Large intestine (tissue), 3 donors: ENCODE measurements around the gene HOXC10. TPM values are rescaled to one million over a fixed set of nuclear protein-coding genes. Genes with fewer than 3 reads are reported as not detected.

Experiments used
- DNase-seq, 2 donors: peaks; one replicate each; pipeline versions ENCODE4 v3.0.0 to v3.0.0-alpha.2; 2013
- H3K27ac ChIP-seq: one replicate; pipeline ENCODE4 v1.5.1; 2013; ENCODE audit warnings: low read length
- H3K27me3 ChIP-seq: 2 replicates; pipeline ENCODE4 v1.6.1; 2013; ENCODE audit warnings: low read length; ENCODE audit not compliant: control insufficient read depth, insufficient read depth
- H3K36me3 ChIP-seq: 2 replicates; pipeline ENCODE4 v1.6.1; 2013; ENCODE audit warnings: low read length; ENCODE audit not compliant: control insufficient read depth, insufficient read depth
- H3K4me1 ChIP-seq: one replicate; pipeline ENCODE4 v1.6.1; 2013; ENCODE audit warnings: low read length; ENCODE audit not compliant: control insufficient read depth, insufficient read depth
- H3K4me3 ChIP-seq: one replicate; pipeline ENCODE4 v1.5.1; 2013; ENCODE audit warnings: low read length
- H3K9me3 ChIP-seq: one replicate; pipeline ENCODE4 v1.6.1; 2013; ENCODE audit warnings: mild to moderate bottlenecking, low read depth, low read length, moderate library complexity; ENCODE audit not compliant: control insufficient read depth
- WGBS: methylation state at CpG from one replicate; pipeline ENCODE4 v1.1.5; 2013; ENCODE audit warnings: low lambda C conversion rate; ENCODE audit not compliant: insufficient coverage; 5-methylcytosine and 5-hydroxymethylcytosine counted together
- polyA plus RNA-seq: library from polyadenylated mRNA; unstranded; fragments of 120-200 nt; gene quantifications from one replicate; pipeline ENCODE4 v1.2.1, GENCODE V29; 2013

The HOXC10 gene
- polyA plus RNA-seq, 1 donor = 0.19 TPM

DNA sequence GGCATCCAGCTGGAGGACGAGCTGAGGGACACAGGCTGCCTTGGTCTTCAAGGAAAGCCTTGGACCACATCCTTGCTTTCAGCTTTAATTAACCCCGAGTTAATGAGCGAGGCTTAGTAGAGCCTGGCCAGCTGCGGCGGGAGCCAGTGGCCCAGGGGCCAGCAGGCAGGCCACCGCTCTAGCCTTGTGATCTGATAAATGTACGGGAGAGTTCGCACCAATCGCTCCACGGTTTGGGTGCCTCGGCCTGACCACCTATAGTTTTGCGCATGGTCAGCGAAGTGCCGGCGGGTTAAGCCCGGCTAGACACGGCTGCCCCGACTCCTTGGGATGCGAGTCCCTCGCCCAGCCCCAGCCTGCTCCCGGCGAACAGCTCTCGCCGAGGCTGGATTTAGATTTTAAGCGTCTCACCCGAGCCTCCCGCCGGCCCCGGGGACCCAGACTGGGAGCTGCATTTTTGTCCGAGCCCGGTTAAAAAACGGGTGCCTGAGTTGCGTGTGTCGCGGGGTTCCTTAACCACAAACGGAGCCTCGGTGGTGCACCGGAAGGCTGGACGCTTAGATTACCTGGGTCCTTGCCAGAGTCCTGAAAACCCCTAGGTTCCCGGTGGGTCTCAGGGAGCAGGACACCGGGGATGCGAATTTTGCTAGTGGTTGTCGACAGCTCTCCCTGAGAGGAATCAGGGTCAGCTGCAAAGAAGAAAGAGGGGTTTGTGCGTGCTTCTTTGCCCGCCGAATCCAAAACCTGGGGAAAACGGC, 33.2 kb upstream of the HOXC10 start:
- H3K36me3 ChIP-seq = no peaks in the 10 kb centered on the region
- H3K4me3 ChIP-seq = no peak overlapping the region
- no peak for DNase-seq
- WGBS = no CpG with 5 or more reads among the region's 47 CpGs
- H3K9me3 ChIP-seq = peaks cover 20% of the 10 kb centered on the region
- peaks cover 98% of the 10 kb centered on the region for H3K27me3 ChIP-seq
- no peaks in the 10 kb centered on the region for H3K4me1 ChIP-seq
- no peak overlapping the region for H3K27ac ChIP-seq

DNA sequence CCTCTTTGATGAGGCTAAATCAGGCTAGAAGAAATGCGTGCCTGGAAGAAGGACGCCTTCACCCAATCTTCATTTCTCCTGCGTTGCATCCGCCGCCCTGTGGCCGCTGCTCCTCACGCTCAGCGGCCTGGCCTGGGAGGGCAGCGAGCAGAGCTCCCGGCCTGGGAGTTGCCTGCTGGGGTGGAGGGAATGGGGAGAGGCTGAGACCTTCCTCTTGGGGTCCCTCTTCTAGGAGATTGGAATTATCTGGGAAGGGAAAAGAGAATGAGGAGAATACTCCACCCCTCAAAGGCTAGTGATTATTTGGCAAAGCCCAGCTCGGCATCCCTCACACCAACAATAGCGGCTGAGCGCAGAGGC, 32.6 kb upstream of the HOXC10 start:
- no peak overlapping the region for H3K4me3 ChIP-seq
- peaks cover 99% of the 10 kb centered on the region for H3K27me3 ChIP-seq
- DNase-seq = no peak
- H3K27ac ChIP-seq = no peak overlapping the region
- peaks cover 20% of the 10 kb centered on the region for H3K9me3 ChIP-seq
- no CpG with 5 or more reads among the region's 13 CpGs for WGBS
- no peaks in the 10 kb centered on the region for H3K4me1 ChIP-seq
- no peaks in the 10 kb centered on the region for H3K36me3 ChIP-seq

- H3K27ac ChIP-seq = no peak overlapping the region
- H3K9me3 ChIP-seq = peaks cover 20% of the 10 kb centered on the region
- no peak for DNase-seq
- no peaks in the 10 kb centered on the region for H3K36me3 ChIP-seq
- H3K27me3 ChIP-seq = peaks cover 99% of the 10 kb centered on the region
- H3K4me3 ChIP-seq = no peak overlapping the region
- no peaks in the 10 kb centered on the region for H3K4me1 ChIP-seq
- WGBS = 11% methylated on average over 8 of the region's 38 CpGs
Observed at GRCh38 chr12:53952871-53953734, 31.8 kb upstream of the HOXC10 start.

DNA sequence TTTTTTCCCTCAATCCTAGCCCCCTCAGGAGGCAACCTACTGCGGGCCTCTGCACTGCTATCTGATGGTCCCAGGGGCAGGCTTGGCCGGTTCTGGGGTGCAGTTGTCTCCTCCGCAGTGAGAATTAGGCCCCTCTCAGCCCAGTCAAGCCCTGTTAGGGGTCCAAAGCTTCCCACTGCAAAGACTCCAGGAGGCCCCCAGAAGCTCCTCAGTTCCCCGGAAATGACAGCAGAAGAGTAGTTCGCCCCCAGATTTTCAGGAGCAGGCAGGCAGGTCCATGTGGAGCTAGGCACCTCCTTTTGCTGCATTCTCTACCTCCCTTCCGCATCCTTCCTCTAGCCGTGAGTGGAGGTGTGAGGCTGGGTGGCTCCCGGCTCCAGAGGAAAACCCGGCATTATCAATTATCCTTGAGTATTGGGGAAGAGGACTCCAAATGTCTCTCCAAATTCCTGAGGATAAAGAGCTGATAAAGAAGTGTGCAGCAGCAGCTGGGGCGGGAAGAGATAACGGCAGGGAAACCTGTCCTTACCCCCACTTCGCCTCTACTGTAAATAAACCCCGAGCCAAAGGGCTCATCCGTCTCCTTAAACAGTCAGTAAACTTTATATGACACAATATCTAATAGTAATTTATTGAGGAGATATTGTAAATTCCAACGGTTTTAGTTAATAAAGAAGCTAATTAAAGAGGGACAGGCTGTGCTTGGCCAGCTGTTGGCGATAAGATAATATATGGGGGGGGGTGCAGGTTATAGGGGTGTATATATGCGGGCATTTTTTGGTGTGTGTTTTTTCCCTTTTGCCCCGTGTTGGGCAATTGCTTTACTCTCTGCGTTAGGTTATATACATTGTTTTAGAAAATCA, 30.9 kb upstream of the HOXC10 start:
- peaks cover 20% of the 10 kb centered on the region for H3K9me3 ChIP-seq
- WGBS = 0% methylated on average over 4 of the region's 19 CpGs
- H3K4me1 ChIP-seq = no peaks in the 10 kb centered on the region
- no peak for DNase-seq
- peaks cover 99% of the 10 kb centered on the region for H3K27me3 ChIP-seq
- H3K36me3 ChIP-seq = no peaks in the 10 kb centered on the region
- H3K27ac ChIP-seq = no peak overlapping the region
- no peak overlapping the region for H3K4me3 ChIP-seq

- no peaks in the 10 kb centered on the region for H3K36me3 ChIP-seq
- H3K27ac ChIP-seq = no peak within 1 kb of the TSS
- H3K9me3 ChIP-seq = peaks cover 20% of the 10 kb centered on the region
- DNase-seq = no peak
- H3K27me3 ChIP-seq = peaks cover 99% of the 10 kb centered on the region
- H3K4me1 ChIP-seq = no peaks in the 10 kb centered on the region
- H3K4me3 ChIP-seq = no peak within 1 kb of the TSS
- WGBS = no CpG with 5 or more reads among the region's 20 CpGs
Observed at GRCh38 chr12:53954694-53955035, 30.3 kb upstream of the HOXC10 start, which contains the start of gene HOXC12. Gene HOXC12, plus strand, starts transcription at chr12:53954903. Its CDS starts 27 bp downstream, at chr12:53954930.

- H3K27me3 ChIP-seq = peaks cover 99% of the 10 kb centered on the region
- no peaks in the 10 kb centered on the region for H3K4me1 ChIP-seq
- H3K9me3 ChIP-seq = peaks cover 16% of the 10 kb centered on the region
- DNase-seq = no peak
- no peak overlapping the region for H3K4me3 ChIP-seq
- H3K36me3 ChIP-seq = no peaks in the 10 kb centered on the region
- H3K27ac ChIP-seq = no peak overlapping the region
- WGBS = no CpG with 5 or more reads among the region's 86 CpGs
Observed at GRCh38 chr12:53955036-53955775, 29.7 kb upstream of the HOXC10 start.

GRCh38 chr12:53955776-53956250, 29.1 kb upstream of the HOXC10 start:
- Histone ChIP-seq H3K4me1 (no peaks in the 10 kb centered on the region), H3K4me3 (no peak overlapping the region), H3K27ac (no peak overlapping the region), H3K27me3 (peaks cover 99% of the 10 kb centered on the region), H3K36me3 (no peaks in the 10 kb centered on the region), H3K9me3 (peaks cover 18% of the 10 kb centered on the region)
- WGBS = 4% methylated on average over 5 of the region's 10 CpGs
- no peak for DNase-seq

DNA sequence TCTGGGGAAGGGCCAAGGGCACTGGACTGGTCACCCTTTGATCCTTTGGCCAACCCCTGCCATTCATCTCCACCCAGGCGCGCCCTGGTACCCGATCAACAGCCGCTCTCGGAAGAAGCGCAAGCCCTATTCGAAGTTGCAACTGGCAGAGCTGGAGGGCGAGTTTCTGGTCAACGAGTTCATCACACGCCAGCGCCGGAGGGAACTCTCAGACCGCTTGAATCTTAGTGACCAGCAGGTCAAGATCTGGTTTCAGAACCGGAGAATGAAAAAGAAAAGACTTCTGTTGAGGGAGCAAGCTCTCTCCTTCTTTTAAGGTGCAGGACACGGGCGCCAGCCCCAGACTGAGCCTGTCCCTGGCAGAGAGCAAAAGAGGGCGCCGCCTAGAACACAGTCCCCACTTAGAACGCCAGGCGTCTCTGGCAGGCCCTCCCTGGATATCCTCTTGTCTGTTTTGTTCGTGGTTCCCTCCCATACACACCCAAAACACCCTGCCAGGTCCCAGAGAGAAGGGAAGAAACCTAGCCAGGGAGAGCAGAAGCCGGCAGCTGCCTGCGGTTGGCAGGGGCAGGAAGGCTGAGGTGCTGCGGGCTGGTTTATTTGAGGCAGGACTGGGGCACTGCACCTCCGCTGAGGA, 28.6 kb upstream of the HOXC10 start:
- no peaks in the 10 kb centered on the region for H3K4me1 ChIP-seq
- H3K27ac ChIP-seq = no peak overlapping the region
- DNase-seq = no peak
- H3K4me3 ChIP-seq = no peak overlapping the region
- H3K9me3 ChIP-seq = peaks cover 24% of the 10 kb centered on the region
- H3K27me3 ChIP-seq = peaks cover 99% of the 10 kb centered on the region
- no CpG with 5 or more reads among the region's 25 CpGs for WGBS
- H3K36me3 ChIP-seq = no peaks in the 10 kb centered on the region

- H3K36me3 ChIP-seq = no peaks in the 10 kb centered on the region
- H3K9me3 ChIP-seq = peaks cover 25% of the 10 kb centered on the region
- no CpG with 5 or more reads among the region's 11 CpGs for WGBS
- no peak for DNase-seq
- no peak overlapping the region for H3K4me3 ChIP-seq
- no peaks in the 10 kb centered on the region for H3K4me1 ChIP-seq
- H3K27ac ChIP-seq = no peak overlapping the region
- H3K27me3 ChIP-seq = peaks cover 99% of the 10 kb centered on the region
Observed at GRCh38 chr12:53956914-53957536, 27.9 kb upstream of the HOXC10 start.
